Astrocyte (in vitro differentiated cells and primary cell): ENCODE data around the gene C10orf62.

Source experiments
- CTCF ChIP-seq: IDR thresholded peaks from 2 replicates; pipeline ENCODE4 v1.5.1; 2011; ENCODE audit warnings: low read depth, mild to moderate bottlenecking, inconsistent platforms, low read length, moderate library complexity; ENCODE audit not compliant: insufficient read depth
- EZH2 ChIP-seq: IDR thresholded peaks from 2 replicates; pipeline ENCODE4 v1.6.1; 2012; ENCODE audit warnings: mild to moderate bottlenecking, low read length, inconsistent platforms; ENCODE audit not compliant: insufficient read depth

- TF ChIP-seq CTCF (no peak), EZH2 (no peak)
Observed at GRCh38 chr10:97600616-97601015, 11.1 kb downstream of the C10orf62 start.
